HG02840 (cell line): Measurements from ENCODE around the gene KLHL33.
A peak's percentile ranks its signal among the peaks of the same experiment; 100 is the strongest.
"Not testable (repeated sequence)": the region's sequence is repeated elsewhere in the genome, so short reads cannot be mapped to it uniquely, and the experiment has no call there.

Experiments used
- ATAC-seq: cut with Tn5 transposase; IDR thresholded peaks from one replicate; pipeline ENCODE4 v1.9.1; 2021; ENCODE audit warnings: mild to moderate bottlenecking, moderate library complexity, moderate number of reproducible peaks; ENCODE audit not compliant: unreplicated experiment, low FRiP score

The KLHL33 gene

DNA sequence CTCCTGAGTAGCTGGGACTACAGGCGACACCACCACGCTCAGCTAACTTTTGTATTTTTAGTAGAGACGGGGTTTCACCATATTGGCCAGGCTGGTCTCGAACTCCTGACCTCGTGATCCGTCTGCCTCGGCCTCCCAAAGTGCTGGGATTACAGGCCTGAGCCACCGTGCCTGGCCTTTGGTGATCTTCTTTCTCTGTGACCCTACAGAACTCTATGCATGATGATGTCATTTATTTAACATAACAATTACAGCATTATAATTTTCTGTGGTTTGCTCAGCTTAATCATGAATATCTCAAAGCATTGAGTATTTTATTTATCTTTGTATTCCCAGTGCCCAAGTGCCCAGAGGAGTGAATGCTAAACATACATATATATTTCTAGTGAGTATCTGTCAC, 16.9 kb upstream of the KLHL33 start:
- ATAC-seq, result not testable (repeated sequence)

- ATAC-seq, result no peak
Measured at GRCh38 chr14:20446889-20447288, 10.9 kb upstream of the KLHL33 start.

DNA sequence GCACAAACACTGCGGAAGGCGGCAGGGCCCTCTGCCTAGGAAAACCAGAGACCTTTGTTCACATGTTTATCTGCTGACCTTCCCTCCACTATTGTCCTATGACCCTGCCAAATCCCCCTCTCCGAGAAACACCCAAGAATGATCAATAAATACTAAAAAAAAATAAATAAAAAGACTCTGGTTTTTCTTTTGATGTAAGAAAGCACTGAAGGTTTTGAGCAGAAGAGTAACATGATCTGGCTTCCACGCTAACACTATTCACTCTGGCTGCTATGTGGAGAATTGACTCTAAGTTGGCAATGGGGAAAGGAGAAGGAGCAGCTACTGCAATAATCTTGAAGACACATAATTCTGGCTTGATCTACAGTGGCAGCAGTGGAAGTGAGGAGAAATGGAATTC, 7.7 kb upstream of the KLHL33 start:
- not testable (repeated sequence) for ATAC-seq

DNA sequence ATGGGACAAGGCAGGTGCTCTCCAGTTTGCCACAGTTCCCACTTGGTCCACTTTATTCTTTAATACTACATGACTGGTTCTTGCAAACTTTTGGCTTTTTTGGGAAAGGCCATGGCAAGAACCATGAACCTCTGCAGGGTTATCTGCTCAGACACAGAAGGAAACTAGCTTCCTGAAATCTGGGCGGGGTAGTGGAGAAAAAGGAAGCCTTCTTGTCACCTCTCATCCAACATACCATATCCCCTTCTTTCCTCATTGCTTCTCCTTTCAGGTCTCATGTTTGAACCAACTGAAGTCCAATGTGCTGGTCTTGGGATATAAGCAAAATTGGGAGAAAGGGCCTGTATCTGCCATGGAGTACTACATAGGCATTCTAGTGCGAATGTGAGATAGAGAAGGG, 5.5 kb upstream of the KLHL33 start:
- ATAC-seq, result no peak

DNA sequence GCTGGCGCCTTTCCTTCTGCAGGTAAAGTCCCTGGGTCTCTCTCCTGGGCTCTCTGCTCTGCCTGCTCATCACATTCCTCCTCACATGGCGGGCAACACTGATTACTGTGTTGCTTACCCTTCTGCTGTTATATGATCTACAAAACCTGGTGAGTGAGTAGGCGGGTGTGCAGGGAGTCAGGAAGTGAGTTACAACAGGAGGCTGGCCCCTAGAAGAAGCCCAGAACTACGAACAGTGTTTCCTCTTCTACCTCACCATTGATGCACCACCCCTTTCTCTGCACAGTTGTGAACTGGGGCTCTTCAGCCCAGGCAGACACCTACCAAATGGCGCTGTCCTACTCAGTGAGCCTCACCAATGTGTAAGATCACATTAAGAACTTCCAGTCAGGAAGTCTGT, 4.9 kb upstream of the KLHL33 start:
- no peak for ATAC-seq

GRCh38 chr14:20440465-20440864, 4.5 kb upstream of the KLHL33 start:
- no peak for ATAC-seq

DNA sequence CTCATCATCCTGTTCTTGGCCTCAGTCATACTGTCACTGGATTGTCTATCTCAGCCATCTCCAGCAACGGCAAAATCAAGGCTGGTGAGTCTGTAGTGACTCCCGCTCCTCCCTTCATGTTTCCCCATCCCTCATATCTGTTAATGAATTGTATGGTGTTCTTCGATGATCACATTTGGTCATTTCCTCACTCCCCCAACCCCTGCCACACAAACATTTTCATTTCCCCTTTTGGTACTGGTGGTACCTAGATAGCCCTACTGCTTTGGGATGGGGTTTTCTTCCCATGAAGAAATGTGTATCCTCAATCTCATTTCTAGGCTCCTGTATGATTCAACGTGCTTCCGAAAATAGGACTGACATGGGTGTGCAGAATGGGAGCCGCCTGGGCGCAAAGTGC, 2.7 kb upstream of the KLHL33 start:
- ATAC-seq, result no peak

DNA sequence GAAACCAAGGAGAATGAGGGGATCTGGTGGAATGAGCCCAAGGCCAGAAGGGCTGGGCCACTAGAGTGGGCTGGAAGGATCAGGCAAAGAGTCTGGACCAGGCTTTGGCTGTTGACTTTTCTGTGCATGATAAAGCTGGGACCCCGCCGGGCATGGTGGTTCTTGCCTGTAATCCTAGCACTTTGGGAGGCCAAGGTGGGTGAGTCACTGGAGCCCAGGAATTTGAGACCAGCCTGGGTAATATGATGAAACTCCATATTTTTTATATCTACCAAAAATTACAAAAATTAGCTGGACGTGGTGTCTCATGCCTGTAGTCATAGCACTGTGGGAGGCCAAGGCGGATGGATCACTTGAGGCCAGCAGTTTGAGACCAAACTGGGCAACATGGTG, 393 bp upstream of the KLHL33 start:
- no peak for ATAC-seq

- no peak for ATAC-seq
Measured at GRCh38 chr14:20434701-20435581, 1.0 kb downstream of the KLHL33 start.

DNA sequence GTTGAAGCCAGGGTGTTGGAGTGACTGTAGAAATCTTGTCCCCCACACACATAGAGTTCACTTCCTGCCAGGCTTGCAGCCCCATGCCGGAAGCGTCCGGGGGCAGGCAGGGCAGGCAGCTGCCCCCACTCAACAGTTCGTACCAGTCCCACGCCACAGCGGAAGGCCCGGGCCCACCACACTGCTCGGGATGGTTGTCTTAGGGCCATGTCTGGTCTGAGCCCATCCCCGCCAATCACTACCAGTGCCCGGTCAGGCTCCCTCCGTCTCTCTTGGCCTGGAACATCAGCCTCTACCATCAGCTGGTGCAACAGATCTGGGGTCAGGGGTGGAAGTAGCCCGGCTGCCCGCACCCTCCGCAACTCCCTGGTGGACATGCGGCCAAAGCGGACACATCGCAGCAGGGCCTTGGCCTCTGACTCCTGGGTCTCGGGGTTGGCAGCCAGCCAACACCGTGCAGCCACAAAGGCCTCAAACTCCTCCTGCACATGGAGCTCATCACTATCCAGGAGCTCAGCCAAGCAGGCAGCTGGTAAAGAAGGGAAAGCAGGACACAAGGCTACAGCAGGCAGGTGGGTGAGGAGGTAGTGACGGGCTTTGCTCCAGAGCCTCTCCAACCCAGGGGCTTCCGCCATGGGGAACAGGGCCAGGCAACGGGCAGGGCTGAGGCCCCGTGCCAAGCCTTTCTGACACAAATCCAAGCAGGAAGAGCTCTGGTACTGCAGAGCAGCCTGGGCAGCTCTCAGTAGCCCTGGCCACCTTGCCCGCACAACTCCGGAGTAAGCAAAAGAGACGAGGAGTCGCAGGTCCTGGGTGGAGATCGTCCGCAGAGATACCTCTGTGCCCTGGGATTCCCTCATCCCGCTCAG, 5.9 kb downstream of the KLHL33 start:
- no peak for ATAC-seq

- ATAC-seq, result no peak
Measured at GRCh38 chr14:20428802-20429201, 7.2 kb downstream of the KLHL33 start.

DNA sequence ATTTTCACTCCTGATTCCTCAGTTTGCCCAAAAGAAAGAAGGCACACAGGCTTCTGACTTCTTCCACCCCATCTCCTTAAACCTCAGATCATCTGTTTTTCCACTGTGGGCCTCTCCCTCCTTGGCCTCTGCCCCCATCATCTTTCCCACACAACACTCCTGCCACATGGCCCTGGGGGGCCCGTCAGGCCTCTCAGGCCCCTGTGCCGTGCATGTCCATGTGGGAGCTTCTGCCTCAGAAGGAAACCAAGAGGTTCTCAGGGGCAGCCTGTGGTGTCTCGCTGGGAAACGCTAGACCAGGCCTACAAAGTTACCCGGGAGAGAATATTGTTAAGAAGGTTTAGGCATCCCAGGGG, 8.0 kb downstream of the KLHL33 start:
- ATAC-seq, result peak; percentile 15

GRCh38 chr14:20427231-20428009, 8.5 kb downstream of the KLHL33 start:
- peak; percentile 49 for ATAC-seq

DNA sequence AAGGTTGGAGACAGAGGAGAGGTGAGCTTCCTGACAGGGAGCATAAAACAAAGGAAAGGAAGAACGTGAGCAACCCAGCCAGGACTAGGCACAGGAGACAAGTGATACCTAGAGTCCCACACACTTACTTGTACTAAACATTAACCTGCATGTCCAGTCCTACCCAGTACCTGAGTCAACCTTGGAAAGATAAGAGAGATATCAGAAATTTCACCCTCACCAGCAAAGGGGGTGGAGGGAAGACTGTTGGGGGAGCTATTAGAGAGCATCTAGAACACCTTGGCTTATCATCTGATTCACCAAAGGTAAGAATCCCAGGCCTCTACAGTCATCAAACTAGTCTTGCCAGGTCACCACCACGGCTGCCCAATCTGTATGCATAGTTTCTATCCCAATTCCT, 11.1 kb downstream of the KLHL33 start:
- no peak for ATAC-seq

DNA sequence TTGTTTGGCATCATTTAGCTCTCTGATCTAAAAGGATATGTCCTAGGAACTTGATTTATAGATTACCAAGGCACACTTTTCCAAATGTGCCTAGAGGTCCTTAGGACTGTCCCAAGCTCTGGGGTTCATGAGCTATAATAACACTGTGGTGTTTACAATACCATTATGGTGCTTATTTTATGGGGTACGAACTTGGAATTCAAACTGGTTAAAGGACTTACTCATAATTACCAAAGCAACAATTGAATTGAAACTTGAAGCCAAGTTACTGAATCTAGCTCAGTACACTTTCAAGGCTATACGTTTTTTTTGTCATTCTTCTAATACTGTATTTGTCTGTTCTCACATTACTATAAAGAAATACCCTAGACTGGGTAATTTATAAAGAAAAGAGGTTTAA, 13.1 kb downstream of the KLHL33 start:
- ATAC-seq, result no peak

DNA sequence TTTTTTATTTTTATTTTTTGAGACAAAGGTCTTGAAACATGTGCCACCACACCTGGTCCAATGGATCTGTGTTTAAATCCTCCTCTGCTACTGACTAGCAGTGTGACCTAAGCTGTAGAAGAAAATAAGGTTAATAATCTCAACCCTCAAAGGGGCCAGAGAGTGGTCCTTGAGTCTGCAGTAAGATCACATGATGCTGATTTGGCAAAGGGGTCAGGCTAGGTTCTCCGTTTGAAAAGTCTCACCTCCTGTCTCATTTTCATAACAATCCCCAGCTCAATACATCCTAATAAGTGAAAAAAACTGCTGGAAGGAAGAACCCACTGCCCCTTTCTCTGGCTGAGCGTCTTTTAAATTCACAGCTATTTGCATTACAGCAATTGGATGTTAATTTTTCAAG, 14.7 kb downstream of the KLHL33 start:
- ATAC-seq, result no peak

GRCh38 chr14:20419419-20419818, 16.5 kb downstream of the KLHL33 start:
- no peak for ATAC-seq

- no peak for ATAC-seq
Measured at GRCh38 chr14:20418501-20418909, 17.5 kb downstream of the KLHL33 start.

DNA sequence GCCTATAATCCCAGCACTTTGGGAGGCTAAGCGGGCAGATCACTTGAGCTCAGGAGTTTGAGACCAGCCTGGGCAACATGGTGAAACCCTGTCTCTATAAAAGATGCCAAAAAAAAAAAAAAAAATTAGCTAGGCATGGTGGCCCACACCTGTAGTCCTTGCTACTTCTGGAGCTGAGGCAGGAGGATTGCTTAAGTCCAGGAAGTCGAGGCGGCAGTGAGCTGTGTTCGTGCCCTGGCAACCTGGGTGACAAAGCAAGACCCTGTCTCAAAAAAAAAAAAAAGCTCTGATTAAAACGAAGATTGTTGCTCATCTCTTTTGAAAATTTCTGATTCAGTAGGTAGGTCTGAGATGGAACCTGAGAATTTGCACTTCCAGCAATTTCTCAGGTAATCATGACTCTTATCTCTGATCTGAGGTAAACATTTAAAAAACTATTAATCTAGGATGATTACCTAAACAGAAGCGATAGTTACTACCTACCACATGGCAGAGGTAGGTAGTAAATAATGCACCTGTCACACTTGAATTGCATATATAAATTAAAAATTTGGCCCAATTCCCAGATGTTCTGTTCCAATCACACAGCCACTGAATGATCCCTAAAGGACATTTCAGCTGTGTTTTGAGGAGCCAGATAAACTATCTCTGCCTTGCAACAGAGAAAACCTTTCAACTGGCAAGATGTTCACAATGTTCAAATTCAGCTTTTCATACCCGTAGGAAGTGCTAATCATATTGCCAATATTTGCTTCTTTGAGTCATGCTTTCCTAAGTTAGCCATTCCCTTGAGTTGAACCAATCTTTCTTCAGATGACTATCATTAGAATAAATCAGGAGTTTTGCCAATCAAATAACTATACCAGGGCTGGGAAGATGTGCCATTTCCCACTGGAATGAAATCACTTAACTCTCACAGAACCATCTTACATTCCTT, 18.4 kb downstream of the KLHL33 start:
- no peak for ATAC-seq

- no peak for ATAC-seq
Measured at GRCh38 chr14:20416223-20416622, 19.7 kb downstream of the KLHL33 start.
